Putamen (tissue), 1 donor: ENCODE measurements around the gene CCDC102B.
"Not testable (repeated sequence)": the region's sequence is repeated elsewhere in the genome, so short reads cannot be mapped to it uniquely, and the experiment has no call there.

Experiments used
- DNase-seq: peaks from one replicate; pipeline ENCODE4 v3.0.0-alpha.2; 2016; ENCODE audit warnings: low spot score

CCDC102B gene

DNA sequence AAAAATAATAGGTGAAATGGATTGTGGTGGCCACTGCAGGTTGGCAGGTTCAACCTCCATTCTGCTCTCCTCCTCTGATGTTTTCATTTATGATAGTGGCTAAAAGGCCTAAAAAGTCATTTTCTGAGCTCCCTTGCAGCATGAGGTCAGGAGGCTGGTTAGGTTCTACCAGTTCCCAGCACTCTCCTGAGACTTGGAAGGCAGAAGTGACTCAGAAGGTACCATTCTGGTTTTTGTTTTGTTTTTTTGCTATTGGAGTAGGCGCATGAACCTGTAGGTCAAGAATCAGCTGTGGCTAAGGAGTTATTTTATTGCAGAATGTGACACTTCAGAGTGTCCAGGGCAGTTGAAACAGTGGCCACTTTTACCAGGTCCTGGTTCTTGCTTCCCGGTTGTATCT is 181.9 kb downstream of the CCDC102B start:
- DNase-seq = no peak

DNA sequence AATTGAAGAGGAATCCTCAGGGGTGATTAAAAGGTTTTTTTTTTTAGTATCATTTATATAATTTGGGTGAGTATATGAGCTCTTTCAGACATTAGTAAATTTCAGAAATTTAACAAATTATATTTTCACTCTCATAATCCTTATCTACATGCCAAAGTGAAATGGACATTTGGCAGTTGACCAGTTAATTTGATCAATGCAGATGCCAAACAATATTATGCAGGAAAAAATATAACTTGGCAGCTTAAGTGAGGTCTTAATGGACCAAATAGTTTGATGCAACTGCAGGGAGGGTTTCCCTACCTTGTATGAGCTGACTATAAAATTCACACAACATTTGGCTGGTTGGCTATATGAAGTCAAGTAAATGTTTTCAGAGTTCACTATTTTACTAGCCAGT is 185.2 kb downstream of the CCDC102B start:
- no peak for DNase-seq

DNA sequence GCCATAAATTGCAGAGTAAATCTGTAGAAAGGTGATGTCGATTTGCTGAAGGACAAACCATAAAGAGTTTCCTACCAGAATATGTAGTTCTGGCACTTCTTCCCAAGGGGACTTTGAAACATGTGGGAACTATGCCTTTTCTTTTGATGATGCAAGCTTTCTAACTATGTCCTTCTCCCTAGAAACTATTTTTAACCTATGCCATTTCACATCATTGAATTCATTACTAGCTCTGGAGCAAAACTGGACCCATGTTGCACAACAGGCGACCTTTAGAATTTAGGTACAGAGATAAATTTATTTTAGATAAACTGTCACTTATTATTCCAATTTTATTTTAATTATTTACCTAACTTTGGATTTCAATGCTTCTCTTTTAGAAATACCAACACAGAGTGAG is 186.5 kb downstream of the CCDC102B start:
- no peak for DNase-seq

DNA sequence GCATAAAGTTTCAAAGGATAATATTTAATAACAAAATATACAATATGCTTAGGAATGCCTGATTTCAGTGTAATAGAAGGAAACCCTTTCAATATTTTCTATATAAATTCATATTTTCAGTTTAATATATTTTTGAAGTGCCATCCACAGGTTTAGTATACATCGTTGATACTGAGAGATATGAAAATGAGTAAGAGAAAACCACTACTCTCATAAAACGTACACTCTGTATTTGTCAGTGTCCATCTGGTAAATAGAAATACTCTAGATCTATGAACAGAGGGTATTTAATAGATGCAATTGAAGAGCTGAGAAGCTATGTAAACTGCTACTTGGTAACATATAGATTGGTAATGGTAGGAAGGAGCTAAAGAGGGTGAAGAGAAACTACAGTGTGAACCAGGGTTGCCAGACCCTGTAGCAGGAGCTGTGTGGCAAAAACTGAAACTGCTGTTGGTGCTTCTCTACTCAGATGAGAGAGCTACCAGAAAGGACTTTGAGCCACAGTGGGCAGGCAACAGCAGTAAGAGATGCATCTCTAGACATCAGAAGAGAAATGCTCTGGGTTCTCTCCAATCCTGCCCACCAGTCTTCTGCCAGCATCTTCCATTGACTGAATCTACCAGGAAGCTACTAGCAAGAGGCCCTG is 187.4 kb downstream of the CCDC102B start:
- DNase-seq = no peak

DNA sequence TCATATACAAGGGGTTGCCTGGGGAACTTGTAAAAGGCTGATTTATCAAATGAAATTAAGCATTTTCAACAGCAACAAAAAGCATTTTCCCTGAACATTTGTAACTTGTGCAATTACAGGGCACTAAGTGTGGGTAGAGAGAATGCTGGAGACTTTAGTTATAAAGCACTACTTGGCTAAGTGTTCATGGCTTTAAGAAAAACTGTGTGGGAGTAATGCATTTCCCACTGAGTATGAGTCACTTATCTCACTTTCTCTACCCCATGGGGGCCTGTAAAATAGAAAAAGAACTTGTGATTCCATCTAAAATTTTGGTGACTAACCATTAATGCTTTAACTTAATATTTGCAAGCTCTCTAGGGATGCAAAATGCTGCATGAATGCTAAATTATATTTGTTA is 193.4 kb downstream of the CCDC102B start:
- peak; percentile 53 for DNase-seq

DNA sequence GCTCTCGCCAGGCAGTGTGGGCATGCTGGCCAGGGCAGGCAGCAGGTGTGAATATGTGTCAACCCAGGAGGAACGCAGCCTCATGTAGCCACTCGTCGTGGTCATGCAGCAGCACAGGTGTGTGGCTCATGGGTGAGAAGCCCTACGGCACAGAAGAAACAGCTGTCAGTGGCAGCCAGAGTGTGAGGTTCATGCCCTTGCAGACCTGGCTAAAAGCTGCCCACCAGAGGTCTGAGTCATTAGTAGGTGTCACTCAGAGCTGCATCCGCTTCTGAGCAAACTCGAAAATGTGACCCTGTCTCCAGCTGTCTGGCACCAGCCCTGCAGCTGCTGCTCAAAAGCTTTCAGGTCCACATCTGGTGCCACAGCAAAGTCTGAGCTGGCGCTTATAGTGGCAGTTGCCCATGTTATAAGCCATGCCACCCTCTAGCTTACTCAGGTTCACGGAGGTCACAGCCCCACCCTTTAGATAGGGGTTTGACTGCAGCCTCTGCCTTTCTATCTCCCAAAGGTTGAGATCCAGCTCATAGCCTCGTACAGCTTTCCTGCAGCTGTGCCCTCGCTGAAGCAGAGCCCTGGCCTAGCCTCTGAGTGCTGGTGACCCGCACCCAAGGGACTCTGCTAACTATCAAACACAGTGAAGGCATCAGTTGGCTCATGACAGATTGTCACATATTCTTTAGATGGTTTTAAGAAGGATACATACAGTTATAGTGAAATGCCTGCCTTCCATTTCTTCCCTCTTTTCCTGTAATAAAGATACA is 195.0 kb downstream of the CCDC102B start:
- DNase-seq = no peak

DNA sequence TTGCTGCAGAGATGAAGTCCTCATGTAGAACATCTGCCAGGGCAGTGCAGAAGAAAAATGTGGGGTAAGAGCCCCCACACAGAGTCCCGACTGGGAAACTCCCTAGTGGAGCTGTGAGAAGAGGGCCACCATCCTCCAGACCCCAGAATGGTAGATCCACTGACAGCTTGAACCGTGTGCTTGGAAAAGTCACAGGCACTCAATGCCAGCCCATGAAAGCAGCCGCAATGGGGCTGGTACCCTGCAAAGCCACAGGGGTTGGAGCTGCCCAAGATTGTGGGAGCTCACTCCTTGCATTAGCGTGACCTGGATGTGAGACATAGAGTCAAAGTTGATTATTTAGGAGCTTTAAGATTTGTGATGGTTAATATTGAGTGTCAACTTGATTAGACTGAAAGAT is 197.8 kb downstream of the CCDC102B start:
- DNase-seq = no peak

DNA sequence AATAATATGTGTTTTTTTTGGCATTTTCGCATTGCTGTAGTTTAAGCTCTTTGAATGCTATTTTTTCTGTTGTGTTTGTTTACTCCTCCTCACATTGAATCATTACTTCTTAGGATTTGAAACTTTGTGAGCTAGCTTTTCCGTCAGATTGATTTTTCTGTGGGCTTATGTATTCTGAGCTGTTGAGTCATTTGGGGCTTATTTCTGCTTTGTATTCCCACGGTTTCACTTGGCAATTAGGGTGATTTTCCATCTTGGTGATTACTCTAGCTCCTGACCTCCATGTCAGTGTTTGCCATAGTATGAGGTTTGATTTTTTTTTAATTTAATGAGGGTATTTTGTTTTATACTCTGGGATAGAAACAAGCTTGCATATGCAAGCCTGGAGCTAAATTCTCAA is 200.0 kb downstream of the CCDC102B start:
- DNase-seq = no peak

DNA sequence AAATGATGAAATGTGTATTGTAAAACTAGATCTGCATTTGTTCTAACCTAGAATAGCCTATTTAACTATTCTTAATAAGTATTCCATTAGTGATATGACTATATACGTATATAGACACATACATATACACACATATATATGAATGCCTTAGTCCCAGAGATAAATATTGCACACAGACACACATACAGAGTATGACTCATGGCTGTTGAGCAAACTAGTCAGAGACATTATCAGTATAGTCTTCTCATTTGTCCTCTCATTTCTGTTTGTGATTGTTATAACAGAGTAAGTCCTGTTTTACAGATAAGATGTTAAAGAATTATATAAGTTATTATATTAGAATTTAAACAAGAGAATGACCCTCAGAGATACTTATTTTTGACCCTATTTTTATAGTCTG is 202.5 kb downstream of the CCDC102B start:
- no peak for DNase-seq

DNA sequence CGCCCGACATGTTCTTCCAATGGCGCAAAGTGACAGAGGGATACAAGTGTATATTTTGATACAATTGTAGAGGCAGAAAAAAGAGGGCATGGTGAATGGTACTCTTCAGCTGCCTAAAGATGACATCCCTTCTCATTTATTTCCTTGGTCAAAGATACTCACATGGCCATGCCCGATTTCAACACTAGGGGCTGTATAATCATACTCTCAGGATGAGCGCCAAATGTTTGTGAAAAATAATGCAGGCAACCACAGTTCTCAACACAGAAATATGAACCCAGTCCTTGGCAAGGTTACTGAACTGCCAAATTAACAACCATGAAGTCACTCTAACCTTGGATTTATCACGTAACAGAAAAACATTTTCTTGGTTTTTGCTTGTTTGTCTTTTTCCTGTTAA is 204.4 kb downstream of the CCDC102B start:
- DNase-seq = no peak

DNA sequence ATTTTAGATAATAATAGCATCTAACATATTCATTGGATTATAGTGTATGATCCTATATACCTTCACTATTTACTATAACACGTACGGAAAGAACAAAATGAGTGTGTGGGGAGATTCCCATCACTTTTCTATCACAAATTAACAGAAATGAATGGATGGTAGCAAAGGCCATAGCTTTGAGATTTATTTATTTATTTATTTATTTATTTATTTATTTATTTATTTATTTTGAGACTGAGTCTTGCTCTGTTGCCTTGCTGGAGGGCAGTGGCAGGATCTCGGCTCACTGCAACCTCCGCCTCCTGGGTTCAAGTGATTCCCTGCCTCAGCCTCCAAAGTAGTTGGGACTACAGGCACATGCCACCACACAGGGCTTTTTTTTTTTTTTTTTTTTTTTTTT is 208.3 kb downstream of the CCDC102B start:
- not testable (repeated sequence) for DNase-seq

DNA sequence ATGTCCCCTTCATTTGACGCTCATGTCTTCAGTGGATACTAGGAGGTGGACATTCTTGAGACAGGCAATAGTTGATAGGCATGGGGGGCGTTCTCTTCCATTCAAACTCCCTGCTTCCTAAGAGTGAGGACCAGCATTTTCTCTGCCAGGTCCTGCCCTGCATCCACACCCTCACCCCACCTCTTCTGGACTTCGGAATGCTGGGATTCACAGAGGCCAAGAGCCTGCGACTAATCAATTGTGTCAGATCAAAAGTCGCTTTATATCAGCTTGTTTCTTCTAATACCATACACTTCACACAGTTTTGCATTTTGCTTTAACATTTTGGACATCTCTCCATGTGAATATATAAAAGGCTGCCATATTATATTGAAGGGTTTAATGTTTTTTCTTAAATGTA is 210.7 kb downstream of the CCDC102B start:
- DNase-seq = no peak

DNA sequence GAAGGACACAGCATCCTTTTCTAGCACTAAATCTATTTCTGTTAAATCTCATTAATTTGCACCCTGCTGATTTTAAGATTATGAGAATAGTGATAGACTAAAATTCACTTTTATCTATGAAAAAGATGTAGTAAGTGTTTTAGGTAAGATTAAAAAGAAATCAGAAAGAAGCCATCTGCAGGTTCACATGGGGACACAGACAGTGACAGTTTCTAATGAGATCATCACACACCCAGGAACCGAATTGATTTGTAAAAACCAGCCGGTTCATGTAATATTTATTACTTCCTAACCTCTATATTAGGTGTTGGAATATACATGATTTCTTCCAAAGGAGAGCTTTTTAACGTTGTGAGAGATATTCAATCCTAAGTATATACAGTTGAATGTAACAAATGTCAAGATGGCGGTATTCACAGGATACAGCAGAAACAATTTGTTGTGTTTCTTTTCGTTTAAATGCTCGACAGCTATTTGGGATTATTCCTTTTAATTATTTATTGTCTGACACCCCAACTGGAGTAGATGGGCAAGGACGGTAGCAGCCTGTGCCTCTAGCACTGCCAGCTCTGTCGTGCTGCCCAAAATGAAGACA is 223.4 kb downstream of the CCDC102B start:
- no peak for DNase-seq

DNA sequence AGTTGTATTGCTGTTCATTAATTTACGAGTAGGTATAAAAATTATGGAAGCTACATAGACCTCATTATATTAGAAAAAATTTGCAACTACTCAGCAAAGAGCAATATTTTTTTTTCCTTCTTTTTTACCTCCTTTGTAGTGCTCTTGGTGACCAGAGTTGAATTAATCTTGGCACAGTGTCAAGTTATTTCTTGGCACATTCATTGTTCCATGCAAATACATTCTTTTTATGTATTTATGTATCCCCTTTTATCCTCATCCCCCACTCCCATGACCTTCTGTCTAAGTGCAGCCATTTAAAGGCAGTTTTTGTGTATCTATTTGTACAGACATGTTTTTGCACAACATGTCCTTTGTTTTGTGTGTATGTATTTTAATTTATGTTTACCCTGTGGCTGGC is 224.5 kb downstream of the CCDC102B start:
- DNase-seq = no peak

DNA sequence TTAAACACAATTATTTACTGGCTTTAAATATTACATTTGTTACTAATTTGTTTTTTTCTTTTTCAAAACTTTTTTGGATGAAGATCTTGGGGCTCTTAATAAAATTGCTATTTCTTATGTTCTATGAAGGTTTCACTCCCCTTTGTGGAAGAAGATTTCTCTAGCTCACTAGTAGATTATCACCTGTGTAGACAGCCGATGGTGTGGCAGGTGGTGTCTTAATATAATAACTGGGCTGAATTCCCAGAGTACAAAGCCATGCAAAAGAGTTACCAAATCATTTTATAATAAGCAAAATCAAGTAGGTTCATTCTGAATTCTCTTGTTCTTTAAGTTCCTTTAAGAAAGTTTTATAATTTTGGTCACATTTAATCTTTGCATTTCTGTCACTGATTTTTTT is 233.7 kb downstream of the CCDC102B start:
- no peak for DNase-seq

DNA sequence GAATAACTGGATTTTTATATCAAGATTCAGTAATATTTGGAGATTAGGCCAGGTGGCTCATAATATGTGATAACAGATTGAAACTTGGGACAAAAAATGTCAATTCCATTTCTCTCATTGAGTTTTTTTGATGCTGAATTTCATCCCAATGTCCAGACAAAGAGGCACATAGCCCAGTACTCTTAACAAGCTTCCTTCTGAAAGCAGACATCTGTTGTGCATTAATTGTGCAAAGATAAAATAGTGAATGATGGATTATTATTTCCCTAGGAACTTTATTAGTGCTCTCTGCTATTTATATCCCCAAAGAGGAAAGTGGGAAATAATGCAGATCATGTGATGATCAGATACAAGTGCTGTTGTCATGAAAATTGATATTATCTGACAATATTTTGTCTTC is 234.1 kb downstream of the CCDC102B start:
- DNase-seq = no peak

DNA sequence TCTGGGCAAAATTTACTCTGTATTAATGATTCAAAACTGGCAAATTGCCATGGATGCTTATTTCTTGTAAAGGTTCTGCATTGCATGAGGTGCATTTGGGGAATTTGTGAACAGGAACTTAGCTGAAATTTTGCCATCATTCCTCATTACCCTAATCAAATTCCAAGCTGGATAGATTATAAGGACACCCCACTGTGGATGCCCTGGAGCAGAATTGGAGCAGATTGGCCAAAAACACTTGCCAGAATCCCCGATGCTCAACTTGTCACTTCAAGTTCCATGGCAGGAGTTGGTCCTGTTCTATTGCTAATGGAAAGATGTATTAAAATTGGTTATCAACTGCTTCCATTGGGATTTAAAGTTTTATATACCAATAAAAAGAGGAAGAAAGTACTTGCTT is 237.9 kb downstream of the CCDC102B start:
- no peak for DNase-seq

DNA sequence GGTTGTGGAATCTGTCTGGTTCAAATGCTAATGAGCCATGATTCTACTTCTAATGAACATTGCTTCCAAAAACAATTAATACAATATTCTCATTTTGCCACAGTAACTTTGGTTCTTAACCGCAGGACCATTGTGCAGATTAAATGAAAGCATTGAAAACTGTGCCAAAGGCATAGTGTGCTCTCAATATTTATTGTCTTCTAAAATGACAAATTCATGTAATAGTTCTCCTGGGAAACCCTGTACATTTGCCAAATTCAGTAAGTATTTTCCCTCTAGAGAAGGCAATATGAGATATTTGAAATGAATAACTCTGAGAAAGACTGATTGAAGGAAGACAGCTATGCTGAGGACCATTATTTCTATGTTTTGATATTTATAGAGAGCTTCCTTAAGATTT is 246.3 kb downstream of the CCDC102B start:
- no peak for DNase-seq

DNA sequence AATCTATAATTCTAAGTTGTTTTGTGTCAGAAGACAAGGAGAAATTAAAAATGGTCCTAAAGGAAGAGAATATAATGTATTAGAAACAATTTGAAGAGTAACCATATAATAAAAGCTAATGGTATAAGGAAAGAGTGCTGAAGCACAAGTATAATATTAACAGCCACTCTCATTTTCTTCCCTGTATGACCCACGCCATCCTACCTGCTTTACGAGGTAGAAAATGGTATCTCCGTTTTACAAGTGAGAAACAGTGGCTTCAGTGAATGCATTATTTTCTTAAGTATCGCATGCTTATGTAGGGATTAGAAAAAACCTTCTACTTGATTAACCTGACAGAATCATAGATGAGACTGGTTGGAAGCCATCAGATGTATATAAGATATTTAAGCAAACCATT is 266.2 kb downstream of the CCDC102B start:
- peak; percentile 7 for DNase-seq

DNA sequence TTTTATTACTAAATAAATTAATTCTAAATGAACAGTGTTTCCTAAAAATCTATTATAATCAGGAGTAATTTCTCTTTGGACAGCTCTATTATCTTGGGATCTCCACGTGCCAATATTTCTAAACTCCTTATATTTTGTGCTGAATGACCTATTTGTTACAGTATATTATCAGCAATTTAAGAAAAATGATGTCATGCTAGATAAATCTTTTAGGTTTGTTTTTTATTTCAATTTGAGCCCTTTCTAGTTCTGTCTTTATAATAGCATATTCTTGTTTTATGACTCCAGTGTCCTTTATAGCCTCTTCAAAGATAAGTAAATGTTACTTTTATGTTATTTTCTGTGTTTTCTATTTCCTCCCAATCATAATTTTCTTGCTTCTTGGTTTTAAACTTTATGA is 269.2 kb downstream of the CCDC102B start:
- no peak for DNase-seq

DNA sequence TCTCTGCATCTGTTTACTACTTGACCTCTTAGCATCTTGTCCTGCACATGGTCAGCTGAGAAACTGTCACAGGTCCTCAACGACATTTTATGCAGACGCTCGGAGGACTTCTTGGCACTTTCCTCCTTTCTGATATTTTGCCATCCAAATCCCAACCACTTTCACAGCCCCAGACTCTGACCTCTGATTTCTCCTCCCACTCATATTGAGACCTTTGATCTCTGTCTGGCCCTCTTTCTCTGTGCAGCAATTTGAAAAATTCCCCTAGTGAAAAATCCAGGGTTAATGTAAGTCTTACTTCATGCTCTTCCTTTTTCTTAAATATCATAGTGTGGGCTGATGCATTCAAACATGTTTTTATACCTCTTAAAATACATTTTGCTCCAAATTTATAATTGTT is 273.8 kb downstream of the CCDC102B start:
- no peak for DNase-seq

DNA sequence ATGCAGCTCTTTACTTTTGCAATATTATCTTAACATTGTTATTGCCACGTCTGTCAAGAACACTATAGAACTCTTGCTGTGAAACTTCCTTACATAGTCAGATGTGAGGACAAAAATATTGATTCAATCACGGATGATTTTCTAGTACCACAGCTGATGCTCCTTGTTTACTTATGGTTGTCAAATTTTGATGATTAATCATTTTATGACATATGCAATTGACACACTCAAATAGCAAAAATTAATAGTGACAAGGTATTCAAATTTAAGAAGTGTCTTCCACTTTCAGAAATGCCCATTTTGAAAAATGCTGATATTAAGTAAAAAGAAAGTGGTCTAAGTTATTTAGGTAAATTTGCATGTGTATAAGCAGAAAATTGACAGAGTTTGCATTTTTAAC is 284.0 kb downstream of the CCDC102B start:
- no peak for DNase-seq

DNA sequence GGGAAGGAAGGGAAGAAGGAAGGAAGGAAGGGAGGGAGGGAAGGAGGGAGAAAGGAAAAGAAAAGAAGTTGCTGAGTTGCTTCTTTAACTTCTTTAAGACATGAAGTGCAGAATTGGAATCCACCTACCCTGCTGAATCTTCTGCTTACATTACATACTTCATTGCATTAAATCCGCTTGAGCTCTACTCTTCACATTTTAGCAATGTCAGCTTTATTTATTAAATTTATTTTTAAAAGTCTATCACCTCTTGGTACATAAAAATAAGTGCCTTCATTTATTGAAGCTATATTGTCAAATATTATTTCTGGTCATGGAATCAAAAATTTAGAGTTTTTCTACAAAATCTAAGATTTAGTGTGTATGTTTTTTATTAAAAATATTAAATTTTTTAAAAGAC is 284.6 kb downstream of the CCDC102B start:
- DNase-seq = no peak

DNA sequence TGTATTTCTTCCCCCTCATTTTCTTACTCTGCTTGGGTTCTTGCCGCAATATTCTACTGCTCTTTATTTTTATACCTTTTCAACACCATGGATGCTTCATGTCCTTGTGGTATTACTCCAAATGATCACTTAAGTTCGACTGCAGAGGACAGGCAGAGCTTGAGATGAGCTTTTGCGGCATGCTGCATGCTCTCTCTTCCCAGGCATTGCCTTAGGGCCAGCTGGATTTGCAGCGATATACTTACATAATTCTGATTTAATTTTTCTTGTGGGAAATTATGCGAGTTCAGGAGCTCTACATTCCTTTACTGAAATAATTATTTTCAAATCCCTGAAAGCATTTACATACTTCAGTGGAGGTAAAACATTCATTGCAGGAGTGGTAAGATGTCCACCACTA is 288.1 kb downstream of the CCDC102B start:
- DNase-seq = peak; percentile 2
